Uterus (tissue), 2 donors: ENCODE results near the gene AMY2B.
"Not testable (repeated sequence)": the region's sequence is repeated elsewhere in the genome, so short reads cannot be mapped to it uniquely, and the experiment has no call there.

Experiments used
- CTCF ChIP-seq, 4 experiments: fragments of 200-600 bp in 2 of 4; fragments of 450-650 bp in 2 of 4; sonication (generic) in 2 of 4; IDR thresholded peaks; one replicate each; pipeline ENCODE4 v1.5.1; 2016 to 2019; ENCODE audit warnings: antibody characterized with exemption in 4 of 4, mild to moderate bottlenecking in 2 of 4, moderate library complexity in 1 of 4
- POLR2A ChIP-seq, 2 donors: fragments of 450-650 bp; IDR thresholded peaks; one replicate each; pipeline ENCODE4 v1.6.1; 2016; ENCODE audit warnings: antibody characterized with exemption in 2 of 2, mild to moderate bottlenecking in 1 of 2, moderate library complexity in 1 of 2

GRCh38 chr1:103561124-103561523, 10.3 kb upstream of the AMY2B start:
- not testable (repeated sequence) for TF ChIP-seq POLR2A, CTCF (IDR thresholded peaks at IDR 0.05)
